H9 (cell line): ENCODE results near the gene PDLIM7. TPM values are rescaled to one million over a fixed set of nuclear protein-coding genes. Genes with fewer than 3 reads are reported as not detected.

ENCODE experiments used
- DNase-seq: peaks from one replicate; pipeline ENCODE4 v3.0.0-alpha.2; 2017
- H2AFZ ChIP-seq: one replicate; pipeline ENCODE4 v1.6.1; 2013; ENCODE audit warnings: mild to moderate bottlenecking, low read length, control low read depth, moderate library complexity
- H2AK5ac ChIP-seq: 2 replicates; pipeline ENCODE4 v1.6.1; 2013; ENCODE audit warnings: low read length, control low read depth, mixed read lengths; ENCODE audit not compliant: insufficient read length
- H2BK120ac ChIP-seq: one replicate; pipeline ENCODE4 v1.6.1; 2013; ENCODE audit warnings: low read depth, mild to moderate bottlenecking, low read length, control low read depth, inconsistent platforms; ENCODE audit not compliant: poor library complexity, severe bottlenecking
- H2BK12ac ChIP-seq: 2 replicates; pipeline ENCODE4 v1.6.1; 2013; ENCODE audit warnings: low read length, control low read depth, mixed read lengths, low read depth; ENCODE audit not compliant: insufficient read length
- H2BK15ac ChIP-seq: 2 replicates; pipeline ENCODE4 v1.6.1; 2013; ENCODE audit warnings: low read depth, low read length, control low read depth
- H2BK20ac ChIP-seq: one replicate; pipeline ENCODE4 v1.6.1; 2013; ENCODE audit warnings: low read depth, mild to moderate bottlenecking, low read length, control low read depth, inconsistent platforms; ENCODE audit not compliant: poor library complexity, severe bottlenecking
- H2BK5ac ChIP-seq: 2 replicates; pipeline ENCODE4 v1.6.1; 2013; ENCODE audit warnings: low read length, control low read depth, mixed read lengths; ENCODE audit not compliant: insufficient read length
- H3K14ac ChIP-seq: 2 replicates; pipeline ENCODE4 v1.6.1; 2013; ENCODE audit warnings: low read length, control low read depth; ENCODE audit not compliant: insufficient read depth
- H3K18ac ChIP-seq: 2 replicates; pipeline ENCODE4 v1.6.1; 2013; ENCODE audit warnings: low read depth, mild to moderate bottlenecking, mixed read lengths, low read length, control low read depth; ENCODE audit not compliant: insufficient read length
- H3K23ac ChIP-seq: 2 replicates; pipeline ENCODE4 v1.6.1; 2013; ENCODE audit warnings: low read length, control low read depth, mixed read lengths, low read depth; ENCODE audit not compliant: insufficient read length
- H3K23me2 ChIP-seq: 2 replicates; pipeline ENCODE4 v1.6.1; 2013; ENCODE audit warnings: low read depth, mild to moderate bottlenecking, mixed read lengths, low read length, control low read depth; ENCODE audit not compliant: insufficient read length, poor library complexity, severe bottlenecking
- H3K27ac ChIP-seq: 2 replicates; pipeline ENCODE4 v1.5.1; 2013; ENCODE audit warnings: low read length, control low read depth, mixed read lengths, low read depth; ENCODE audit not compliant: insufficient read length
- H3K27me3 ChIP-seq: 2 replicates; pipeline ENCODE4 v1.6.1; 2013; ENCODE audit warnings: low read length, control low read depth, inconsistent platforms; ENCODE audit not compliant: insufficient read depth
- H3K4ac ChIP-seq: 2 replicates; pipeline ENCODE4 v1.6.1; 2013; ENCODE audit warnings: low read depth, mild to moderate bottlenecking, control low read depth, inconsistent platforms, low read length, moderate library complexity
- H3K4me1 ChIP-seq: 2 replicates; pipeline ENCODE4 v1.6.1; 2013; ENCODE audit warnings: low read length, control low read depth, inconsistent platforms; ENCODE audit not compliant: insufficient read depth
- H3K4me2 ChIP-seq: 2 replicates; pipeline ENCODE4 v1.6.1; 2013; ENCODE audit warnings: low read length, control low read depth, mixed read lengths; ENCODE audit not compliant: insufficient read length, insufficient read depth
- H3K56ac ChIP-seq: 2 replicates; pipeline ENCODE4 v1.6.1; 2013; ENCODE audit warnings: low read depth, mild to moderate bottlenecking, mixed read lengths, low read length, control low read depth; ENCODE audit not compliant: insufficient read length
- H3K79me1 ChIP-seq: 2 replicates; pipeline ENCODE4 v1.6.1; 2013; ENCODE audit warnings: low read depth, mild to moderate bottlenecking, moderate library complexity, low read length, control low read depth, inconsistent platforms; ENCODE audit not compliant: insufficient read depth, poor library complexity, severe bottlenecking
- H3K79me2 ChIP-seq: 2 replicates; pipeline ENCODE4 v1.6.1; 2013; ENCODE audit warnings: low read length, control low read depth, inconsistent platforms; ENCODE audit not compliant: insufficient read depth
- H3K9ac ChIP-seq: 2 replicates; pipeline ENCODE4 v1.6.1; 2013; ENCODE audit warnings: low read length, control low read depth, mixed read lengths; ENCODE audit not compliant: insufficient read length; ENCODE audit errors: extremely low read depth
- H3K9me3 ChIP-seq: one replicate; pipeline ENCODE4 v1.6.1; 2013; ENCODE audit warnings: low read depth, low read length, inconsistent platforms; ENCODE audit not compliant: control insufficient read depth
- H3T11ph ChIP-seq: one replicate; pipeline ENCODE4 v1.6.1; 2013; ENCODE audit warnings: mild to moderate bottlenecking, low read length, control low read depth, inconsistent platforms
- H4K20me1 ChIP-seq: one replicate; pipeline ENCODE4 v1.6.1; 2013; ENCODE audit not compliant: control insufficient read depth, insufficient read length, insufficient read depth
- H4K5ac ChIP-seq: 2 replicates; pipeline ENCODE4 v1.6.1; 2013; ENCODE audit warnings: low read depth, mild to moderate bottlenecking, mixed read lengths, low read length, control low read depth; ENCODE audit not compliant: insufficient read length
- H4K8ac ChIP-seq: replicated peaks from 2 replicates; pipeline ENCODE4 v1.6.1; 2013; ENCODE audit warnings: low read length, control low read depth, mixed read lengths, low read depth; ENCODE audit not compliant: insufficient read length
- H4K91ac ChIP-seq: 2 replicates; pipeline ENCODE4 v1.6.1; 2013; ENCODE audit warnings: low read depth, mild to moderate bottlenecking, moderate library complexity, mixed read lengths, low read length, control low read depth; ENCODE audit not compliant: insufficient read length
- H3K27ac Mint-ChIP-seq, 3 experiments: 2 replicates in 2 of 3; 3 replicates in 1 of 3; pipeline ENCODE4 v1.8.0; 2020 to 2021; ENCODE audit warnings: mixed read lengths in 3 of 3, mild to moderate bottlenecking in 1 of 3, moderate library complexity in 1 of 3
- H3K27me3 Mint-ChIP-seq: 2 replicates; pipeline ENCODE4 v1.8.0; 2021; ENCODE audit warnings: low read depth, mild to moderate bottlenecking, moderate library complexity, mixed read lengths
- H3K36me3 Mint-ChIP-seq, 3 experiments: 2 replicates in 2 of 3; 3 replicates in 1 of 3; pipeline ENCODE4 v1.8.0; 2020 to 2021; ENCODE audit warnings: low read depth in 3 of 3, mixed read lengths in 3 of 3; ENCODE audit not compliant: insufficient read depth in 1 of 3
- H3K4me1 Mint-ChIP-seq, 2 experiments: 2 replicates each; pipeline ENCODE4 v1.8.0; 2020; ENCODE audit warnings: mixed read lengths in 2 of 2
- H3K4me3 Mint-ChIP-seq, 2 experiments: 2 replicates in 1 of 2; 3 replicates in 1 of 2; pipeline ENCODE4 v1.8.0; 2020 to 2021; ENCODE audit warnings: mild to moderate bottlenecking in 2 of 2, mixed read lengths in 2 of 2, moderate library complexity in 1 of 2
- H3K9me3 Mint-ChIP-seq, 2 experiments: 2 replicates in 1 of 2; 3 replicates in 1 of 2; pipeline ENCODE4 v1.8.0; 2020; ENCODE audit warnings: mild to moderate bottlenecking in 2 of 2, mixed read lengths in 2 of 2, moderate library complexity in 1 of 2
- CTCF ChIP-seq: fragments of 200-600 bp; sonication (generic); conservative IDR thresholded peaks from 3 replicates; pipeline ENCODE4 v1.8.0; 2021; ENCODE audit warnings: antibody characterized with exemption, mild to moderate bottlenecking
- WGBS: extraction: QIAGEN DNeasy Blood & Tissue Kit; methylation state at CpG from one replicate; pipeline ENCODE4 v1.1.7; 2013; ENCODE audit warnings: missing lambda C conversion rate, low lambda C conversion rate, mixed read lengths; ENCODE audit not compliant: insufficient read length; ENCODE audit errors: extremely low coverage; 5-methylcytosine and 5-hydroxymethylcytosine counted together
- total RNA-seq: library from RNA; stranded (reverse); gene quantifications from 2 replicates; pipeline ENCODE4 v1.2.1, GENCODE V29; 2021

PDLIM7 gene
- total RNA-seq, 1 experiment from 2014 or later = 137 TPM

GRCh38 chr5:177468685-177469628, 28.4 kb downstream of the PDLIM7 start:
- Histone ChIP-seq H2BK12ac (no peak overlapping the region), H3K18ac (no peak overlapping the region), H3K9ac (no peak overlapping the region), H3K4me2 (no peak overlapping the region), H3K56ac (no peak overlapping the region), H3K79me2 (peaks cover 26% of the 10 kb centered on the region; the same call in 1 of the 2 replicates), H2BK120ac (no peak overlapping the region), H3K4ac (no peak overlapping the region), H3K23me2 (peaks cover 4% of the 10 kb centered on the region), H3K14ac (no peak overlapping the region; the same call in 1 of the 2 replicates), H2AK5ac (no peak overlapping the region), H3K23ac (no peak overlapping the region), H2BK15ac (no peak overlapping the region), H4K8ac (no peak overlapping the region), H2AFZ (no peak overlapping the region), H4K20me1 (no peaks in the 10 kb centered on the region), H4K91ac (no peak overlapping the region), H3K4me1 (peaks cover 15% of the 10 kb centered on the region; the same call in 1 of the 2 replicates), H3K9me3 (no peaks in the 10 kb centered on the region), H3K79me1 (peaks cover 10% of the 10 kb centered on the region), H3K27ac (no peak overlapping the region), H3T11ph (no peak overlapping the region), H2BK5ac (no peak overlapping the region), H4K5ac (no peak overlapping the region), H3K27me3 (no peaks in the 10 kb centered on the region), H2BK20ac (no peak overlapping the region)
- no CpG with 5 or more reads among the region's 25 CpGs for WGBS
- Mint-ChIP-seq H3K27ac (peak overlapping the region in 2 of 3 experiments; percentile 64 to 81; a peak in 5 of 7 replicates), H3K4me3 (peak overlapping the region in 1 of 2 experiments; percentile 50; a peak in 2 of 5 replicates), H3K9me3 (peaks cover 2 to 11% of the 10 kb centered on the region in 2 experiments; a peak in 1 of 5 replicates), H3K36me3 (peaks cover 51 to 76% (median 73%) of the 10 kb centered on the region in 3 experiments), H3K4me1 (peaks cover 19 to 42% of the 10 kb centered on the region in 2 experiments), H3K27me3 (no peaks in the 10 kb centered on the region; the same call in 1 of the 2 replicates)
- TF ChIP-seq CTCF = no peak
- DNase-seq = peak; percentile 81
